Activated T-helper 17 cell treated with anti-CD3 and anti-CD28 coated beads, Interleukin-2, amount 50 U/mL, for 72 hours (primary cell): ENCODE data around the gene NME7. TPM values are rescaled to one million over a fixed set of nuclear protein-coding genes. Genes with fewer than 3 reads are reported as not detected.

Source experiments
- ATAC-seq: fragments of 150-1000 bp; cut with Tn5 transposase; replicated peaks from 2 replicates; pipeline ENCODE4 v1.10.0; 2021; ENCODE audit warnings: mild to moderate bottlenecking, moderate library complexity
- H3K27ac Mint-ChIP-seq: one replicate; pipeline ENCODE4 v1.8.0; 2022; ENCODE audit warnings: mixed read lengths
- H3K27me3 Mint-ChIP-seq: one replicate; pipeline ENCODE4 v1.8.0; 2022; ENCODE audit warnings: mixed read lengths
- H3K36me3 Mint-ChIP-seq: one replicate; pipeline ENCODE4 v1.8.0; 2022; ENCODE audit warnings: low read depth, mild to moderate bottlenecking, mixed read lengths
- H3K4me1 Mint-ChIP-seq: one replicate; pipeline ENCODE4 v1.8.0; 2022; ENCODE audit warnings: mixed read lengths
- H3K4me3 Mint-ChIP-seq: one replicate; pipeline ENCODE4 v1.8.0; 2022; ENCODE audit warnings: mild to moderate bottlenecking, mixed read lengths
- H3K9me3 Mint-ChIP-seq: one replicate; pipeline ENCODE4 v1.8.0; 2022; ENCODE audit warnings: mixed read lengths
- total RNA-seq, 2 donors: library from RNA; stranded (reverse); gene quantifications; one replicate each; pipeline ENCODE4 v1.2.3, GENCODE V29; 2022

Gene NME7
- total RNA-seq, 2 donors from 2014 or later, result 20.3 to 20.6 TPM

- Mint-ChIP-seq H3K4me1 (peaks cover 11% of the 10 kb centered on the region), H3K36me3 (peaks cover 88% of the 10 kb centered on the region), H3K27ac (no peak overlapping the region), H3K9me3 (no peaks in the 10 kb centered on the region), H3K4me3 (no peak overlapping the region), H3K27me3 (no peaks in the 10 kb centered on the region)
- ATAC-seq, result no peak
Measured at GRCh38 chr1:169119405-169119804, 248.2 kb downstream of the NME7 start.

GRCh38 chr1:169118227-169118626 is 249.4 kb downstream of the NME7 start:
- H3K9me3 Mint-ChIP-seq, result no peaks in the 10 kb centered on the region
- peaks cover 11% of the 10 kb centered on the region for H3K4me1 Mint-ChIP-seq
- peaks cover 91% of the 10 kb centered on the region for H3K36me3 Mint-ChIP-seq
- H3K27ac Mint-ChIP-seq, result no peak overlapping the region
- no peak for ATAC-seq
- H3K4me3 Mint-ChIP-seq, result no peak overlapping the region
- no peaks in the 10 kb centered on the region for H3K27me3 Mint-ChIP-seq

- Mint-ChIP-seq H3K27ac (peak overlapping the region; percentile 38), H3K9me3 (no peaks in the 10 kb centered on the region), H3K27me3 (no peaks in the 10 kb centered on the region), H3K36me3 (peaks cover 91% of the 10 kb centered on the region), H3K4me3 (peak overlapping the region; percentile 56), H3K4me1 (peaks cover 6% of the 10 kb centered on the region)
- no peak for ATAC-seq
Measured at GRCh38 chr1:169117599-169117998, 250.0 kb downstream of the NME7 start.

- no peaks in the 10 kb centered on the region for H3K27me3 Mint-ChIP-seq
- no peaks in the 10 kb centered on the region for H3K9me3 Mint-ChIP-seq
- H3K36me3 Mint-ChIP-seq, result peaks cover 92% of the 10 kb centered on the region
- H3K4me3 Mint-ChIP-seq, result peak overlapping the region; percentile 56
- peak overlapping the region; percentile 85 for H3K27ac Mint-ChIP-seq
- peak; percentile 8 for ATAC-seq
- H3K4me1 Mint-ChIP-seq, result peaks cover 6% of the 10 kb centered on the region
Measured at GRCh38 chr1:169117014-169117413, 250.6 kb downstream of the NME7 start.

- peak overlapping the region; percentile 85 for H3K27ac Mint-ChIP-seq
- no peaks in the 10 kb centered on the region for H3K27me3 Mint-ChIP-seq
- H3K4me3 Mint-ChIP-seq, result peak overlapping the region; percentile 56
- H3K9me3 Mint-ChIP-seq, result no peaks in the 10 kb centered on the region
- H3K36me3 Mint-ChIP-seq, result peaks cover 92% of the 10 kb centered on the region
- ATAC-seq, result peak; percentile 90
- peaks cover 9% of the 10 kb centered on the region for H3K4me1 Mint-ChIP-seq
Measured at GRCh38 chr1:169115891-169116585, 251.6 kb downstream of the NME7 start.

GRCh38 chr1:169113613-169114119 is 253.9 kb downstream of the NME7 start:
- ATAC-seq, result no peak
- Mint-ChIP-seq H3K27ac (no peak overlapping the region), H3K4me1 (peaks cover 24% of the 10 kb centered on the region), H3K36me3 (peaks cover 98% of the 10 kb centered on the region), H3K4me3 (no peak overlapping the region), H3K27me3 (no peaks in the 10 kb centered on the region), H3K9me3 (no peaks in the 10 kb centered on the region)

GRCh38 chr1:169112241-169112640 is 255.4 kb downstream of the NME7 start:
- Mint-ChIP-seq H3K4me1 (peaks cover 28% of the 10 kb centered on the region), H3K9me3 (no peaks in the 10 kb centered on the region), H3K4me3 (no peak overlapping the region), H3K36me3 (peaks cover 99% of the 10 kb centered on the region), H3K27me3 (peaks cover 1% of the 10 kb centered on the region), H3K27ac (no peak overlapping the region)
- ATAC-seq, result no peak

- Mint-ChIP-seq H3K36me3 (peaks cover 96% of the 10 kb centered on the region), H3K9me3 (no peaks in the 10 kb centered on the region), H3K4me3 (no peak overlapping the region), H3K4me1 (peaks cover 28% of the 10 kb centered on the region), H3K27ac (no peak overlapping the region), H3K27me3 (peaks cover 3% of the 10 kb centered on the region)
- no peak for ATAC-seq
Measured at GRCh38 chr1:169111472-169111871, 256.1 kb downstream of the NME7 start.

- peak overlapping the region; percentile 34 for H3K27ac Mint-ChIP-seq
- H3K36me3 Mint-ChIP-seq, result peaks cover 90% of the 10 kb centered on the region
- ATAC-seq, result no peak
- peaks cover 3% of the 10 kb centered on the region for H3K27me3 Mint-ChIP-seq
- no peaks in the 10 kb centered on the region for H3K9me3 Mint-ChIP-seq
- peaks cover 22% of the 10 kb centered on the region for H3K4me1 Mint-ChIP-seq
- H3K4me3 Mint-ChIP-seq, result peak overlapping the region; percentile 88
Measured at GRCh38 chr1:169110689-169111447, 256.7 kb downstream of the NME7 start.

GRCh38 chr1:169110236-169110635 is 257.4 kb downstream of the NME7 start:
- H3K9me3 Mint-ChIP-seq, result no peaks in the 10 kb centered on the region
- H3K27ac Mint-ChIP-seq, result peak overlapping the region; percentile 34
- peaks cover 3% of the 10 kb centered on the region for H3K27me3 Mint-ChIP-seq
- H3K4me3 Mint-ChIP-seq, result peak overlapping the region; percentile 88
- no peak for ATAC-seq
- H3K36me3 Mint-ChIP-seq, result peaks cover 84% of the 10 kb centered on the region
- H3K4me1 Mint-ChIP-seq, result peaks cover 22% of the 10 kb centered on the region

- H3K27me3 Mint-ChIP-seq, result peaks cover 8% of the 10 kb centered on the region
- peaks cover 22% of the 10 kb centered on the region for H3K4me1 Mint-ChIP-seq
- H3K27ac Mint-ChIP-seq, result peak overlapping the region; percentile 34
- H3K9me3 Mint-ChIP-seq, result no peaks in the 10 kb centered on the region
- H3K36me3 Mint-ChIP-seq, result peaks cover 78% of the 10 kb centered on the region
- peak overlapping the region; percentile 88 for H3K4me3 Mint-ChIP-seq
- ATAC-seq, result no peak
Measured at GRCh38 chr1:169109561-169110134, 257.9 kb downstream of the NME7 start.

GRCh38 chr1:169108863-169109560 is 258.6 kb downstream of the NME7 start:
- Mint-ChIP-seq H3K9me3 (no peaks in the 10 kb centered on the region), H3K4me3 (peak overlapping the region; percentile 88), H3K27ac (peak overlapping the region; percentile 86), H3K27me3 (peaks cover 11% of the 10 kb centered on the region), H3K4me1 (peaks cover 22% of the 10 kb centered on the region), H3K36me3 (peaks cover 72% of the 10 kb centered on the region)
- no peak for ATAC-seq

GRCh38 chr1:169108223-169108622 is 259.4 kb downstream of the NME7 start:
- peaks cover 11% of the 10 kb centered on the region for H3K27me3 Mint-ChIP-seq
- no peak for ATAC-seq
- peaks cover 22% of the 10 kb centered on the region for H3K4me1 Mint-ChIP-seq
- H3K4me3 Mint-ChIP-seq, result peak overlapping the region; percentile 88
- H3K9me3 Mint-ChIP-seq, result no peaks in the 10 kb centered on the region
- peak overlapping the region; percentile 86 for H3K27ac Mint-ChIP-seq
- H3K36me3 Mint-ChIP-seq, result peaks cover 64% of the 10 kb centered on the region

- Mint-ChIP-seq H3K27ac (peak overlapping the region; percentile 86), H3K9me3 (no peaks in the 10 kb centered on the region), H3K27me3 (peaks cover 11% of the 10 kb centered on the region), H3K4me1 (peaks cover 22% of the 10 kb centered on the region), H3K4me3 (peak overlapping the region; percentile 88), H3K36me3 (peaks cover 59% of the 10 kb centered on the region)
- peak; percentile 54 for ATAC-seq
Measured at GRCh38 chr1:169107603-169108208, 259.9 kb downstream of the NME7 start.
